GM12878 (cell line): ENCODE data around the gene KHNYN.

Experiments used
- CHD2 ChIP-seq: IDR thresholded peaks from 2 replicates; pipeline ENCODE4 v1.6.1; 2011; ENCODE audit warnings: low read depth, low read length, improper control_type of control experiment, borderline replicate concordance
- CHD4 ChIP-seq: fragments of 200-600 bp; sonication (generic); IDR thresholded peaks from 2 replicates; pipeline ENCODE4 v1.6.1; 2016; ENCODE audit warnings: mild to moderate bottlenecking
- CTCF ChIP-seq, 3 experiments: IDR thresholded peaks in 2 of 3; conservative IDR thresholded peaks in 1 of 3; 2 replicates each; pipeline ENCODE4 v1.5.1; 2011; ENCODE audit warnings: low read depth in 3 of 3, low read length in 3 of 3, mild to moderate bottlenecking in 3 of 3, control low read depth in 2 of 3, moderate library complexity in 2 of 3, inconsistent platforms in 1 of 3, mixed read lengths in 1 of 3; ENCODE audit not compliant: control insufficient read depth in 2 of 3, insufficient read depth in 1 of 3; ENCODE audit errors: extremely low read depth in 1 of 3
- EP300 ChIP-seq, 2 experiments: fragments of 150-350 bp in 1 of 2; IDR thresholded peaks; 2 replicates each; pipeline ENCODE4 v1.6.1; 2011 to 2012; ENCODE audit warnings: low read depth in 2 of 2, low read length in 2 of 2, borderline replicate concordance in 1 of 2, improper control_type of control experiment in 1 of 2, inconsistent platforms in 1 of 2; ENCODE audit not compliant: control insufficient read depth in 1 of 2
- ETV6 ChIP-seq, 2 experiments: fragments of 450-650 bp in 1 of 2; IDR thresholded peaks in 1 of 2; conservative IDR thresholded peaks in 1 of 2; 2 replicates each; pipeline ENCODE4 v1.6.1; 2014; ENCODE audit warnings: antibody characterized with exemption in 1 of 2, borderline replicate concordance in 1 of 2, low read depth in 1 of 2, mild to moderate bottlenecking in 1 of 2, moderate library complexity in 1 of 2
- GABPA ChIP-seq: IDR thresholded peaks from 2 replicates; pipeline ENCODE4 v1.6.1; 2014; ENCODE audit warnings: antibody characterized with exemption, low read depth, mild to moderate bottlenecking, inconsistent platforms
- HDGF ChIP-seq: fragments of 450-650 bp; IDR thresholded peaks from 2 replicates; pipeline ENCODE4 v1.6.1; 2016; ENCODE audit warnings: antibody characterized with exemption
- MTA2 ChIP-seq: fragments of 450-650 bp; IDR thresholded peaks from 2 replicates; pipeline ENCODE4 v1.6.1; 2016; ENCODE audit warnings: low read depth, mild to moderate bottlenecking, moderate library complexity
- PKNOX1 ChIP-seq: fragments of 450-650 bp; IDR thresholded peaks from 2 replicates; pipeline ENCODE4 v1.6.1; 2016; ENCODE audit warnings: mild to moderate bottlenecking
- POLR2A ChIP-seq: IDR thresholded peaks from 2 replicates; pipeline ENCODE4 v1.6.1; 2011; ENCODE audit warnings: low read depth, mild to moderate bottlenecking, low read length
- POLR2AphosphoS5 ChIP-seq: IDR thresholded peaks from 2 replicates; pipeline ENCODE4 v1.6.1; 2011; ENCODE audit warnings: mild to moderate bottlenecking, low read length, inconsistent platforms
- TCF12 ChIP-seq: IDR thresholded peaks from 2 replicates; pipeline ENCODE4 v1.6.1; 2011; ENCODE audit warnings: low read depth, mild to moderate bottlenecking, low read length
- TF ChIP-seq, protein P1 (sequence below): IDR thresholded peaks from 2 replicates; pipeline ENCODE4 v1.6.1; 2011; ENCODE audit warnings: mild to moderate bottlenecking, low read depth, low read length, moderate library complexity; ENCODE audit not compliant: insufficient replicate concordance
- TF ChIP-seq, protein P2 (sequence below): IDR thresholded peaks from 2 replicates; pipeline ENCODE4 v1.6.1; 2012; ENCODE audit warnings: mild to moderate bottlenecking, low read depth, low read length

- no peak for TF ChIP-seq GABPA
- TF ChIP-seq CTCF (IDR thresholded peaks at IDR 0.05 in 2 of 3, conservative IDR thresholded peaks at IDR 0.05 in 1 of 3; ENCODE audit: control insufficient read depth in 2 of 3, extremely low read depth in 1 of 3, insufficient read depth in 1 of 3, low read depth in 3 of 3, low read length in 3 of 3) = no peak
- TF ChIP-seq POLR2AphosphoS5 = peak; percentile 87
- TF ChIP-seq, protein P1, sequence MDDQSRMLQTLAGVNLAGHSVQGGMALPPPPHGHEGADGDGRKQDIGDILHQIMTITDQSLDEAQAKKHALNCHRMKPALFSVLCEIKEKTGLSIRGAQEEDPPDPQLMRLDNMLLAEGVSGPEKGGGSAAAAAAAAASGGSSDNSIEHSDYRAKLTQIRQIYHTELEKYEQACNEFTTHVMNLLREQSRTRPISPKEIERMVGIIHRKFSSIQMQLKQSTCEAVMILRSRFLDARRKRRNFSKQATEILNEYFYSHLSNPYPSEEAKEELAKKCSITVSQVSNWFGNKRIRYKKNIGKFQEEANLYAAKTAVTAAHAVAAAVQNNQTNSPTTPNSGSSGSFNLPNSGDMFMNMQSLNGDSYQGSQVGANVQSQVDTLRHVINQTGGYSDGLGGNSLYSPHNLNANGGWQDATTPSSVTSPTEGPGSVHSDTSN = no peak
- TF ChIP-seq TCF12 = peak; percentile 34; the same call in 1 of the 2 replicates
- no peak for TF ChIP-seq EP300 (IDR thresholded peaks at IDR 0.05; ENCODE audit: borderline replicate concordance in 1 of 2, control insufficient read depth in 1 of 2, low read depth in 2 of 2, low read length in 2 of 2)
- TF ChIP-seq CHD2 = peak; percentile 13; the same call in 1 of the 2 replicates
- no peak for TF ChIP-seq CHD4
- TF ChIP-seq, protein P2, sequence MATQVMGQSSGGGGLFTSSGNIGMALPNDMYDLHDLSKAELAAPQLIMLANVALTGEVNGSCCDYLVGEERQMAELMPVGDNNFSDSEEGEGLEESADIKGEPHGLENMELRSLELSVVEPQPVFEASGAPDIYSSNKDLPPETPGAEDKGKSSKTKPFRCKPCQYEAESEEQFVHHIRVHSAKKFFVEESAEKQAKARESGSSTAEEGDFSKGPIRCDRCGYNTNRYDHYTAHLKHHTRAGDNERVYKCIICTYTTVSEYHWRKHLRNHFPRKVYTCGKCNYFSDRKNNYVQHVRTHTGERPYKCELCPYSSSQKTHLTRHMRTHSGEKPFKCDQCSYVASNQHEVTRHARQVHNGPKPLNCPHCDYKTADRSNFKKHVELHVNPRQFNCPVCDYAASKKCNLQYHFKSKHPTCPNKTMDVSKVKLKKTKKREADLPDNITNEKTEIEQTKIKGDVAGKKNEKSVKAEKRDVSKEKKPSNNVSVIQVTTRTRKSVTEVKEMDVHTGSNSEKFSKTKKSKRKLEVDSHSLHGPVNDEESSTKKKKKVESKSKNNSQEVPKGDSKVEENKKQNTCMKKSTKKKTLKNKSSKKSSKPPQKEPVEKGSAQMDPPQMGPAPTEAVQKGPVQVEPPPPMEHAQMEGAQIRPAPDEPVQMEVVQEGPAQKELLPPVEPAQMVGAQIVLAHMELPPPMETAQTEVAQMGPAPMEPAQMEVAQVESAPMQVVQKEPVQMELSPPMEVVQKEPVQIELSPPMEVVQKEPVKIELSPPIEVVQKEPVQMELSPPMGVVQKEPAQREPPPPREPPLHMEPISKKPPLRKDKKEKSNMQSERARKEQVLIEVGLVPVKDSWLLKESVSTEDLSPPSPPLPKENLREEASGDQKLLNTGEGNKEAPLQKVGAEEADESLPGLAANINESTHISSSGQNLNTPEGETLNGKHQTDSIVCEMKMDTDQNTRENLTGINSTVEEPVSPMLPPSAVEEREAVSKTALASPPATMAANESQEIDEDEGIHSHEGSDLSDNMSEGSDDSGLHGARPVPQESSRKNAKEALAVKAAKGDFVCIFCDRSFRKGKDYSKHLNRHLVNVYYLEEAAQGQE = no peak
- TF ChIP-seq PKNOX1 = peak; percentile 28; the same call in 1 of the 2 replicates
- TF ChIP-seq POLR2A = peak; percentile 97
- TF ChIP-seq MTA2 = no peak
- no peak for TF ChIP-seq HDGF
- TF ChIP-seq ETV6 (conservative IDR thresholded peaks at IDR 0.05 in 1 of 2, IDR thresholded peaks at IDR 0.05 in 1 of 2; ENCODE audit: borderline replicate concordance in 1 of 2, low read depth in 1 of 2) = no peak; a peak in 1 of 4 replicates
These were observed at the start of gene KHNYN, which contains the start of gene CBLN3 for GRCh38 chr14:24429395-24430142.
